ENCODE results near the gene C16orf96.

- TF ChIP-seq POLR2AphosphoS5 (IDR thresholded peaks at IDR 0.05; ENCODE audit: insufficient read depth, low read depth, low read length) (no peak), CTCF (IDR thresholded peaks at IDR 0.05; ENCODE audit: extremely low read depth in 1 of 2, insufficient read depth in 1 of 2, low read depth in 1 of 2, low read length in 2 of 2) (no peak), MYC (IDR thresholded peaks at IDR 0.05; ENCODE audit: low read depth, low read length) (no peak), GATA2 (IDR thresholded peaks at IDR 0.05; ENCODE audit: insufficient read depth, insufficient read length, low read depth, low read length) (no peak), EZH2 (IDR thresholded peaks at IDR 0.05; ENCODE audit: borderline replicate concordance, low read depth, low read length, severe bottlenecking) (no peak), POLR2A (IDR thresholded peaks at IDR 0.05; ENCODE audit: low read depth, low read length) (no peak), MAX (IDR thresholded peaks at IDR 0.05; ENCODE audit: insufficient read depth, insufficient read length) (no peak), FOS (IDR thresholded peaks at IDR 0.05; ENCODE audit: borderline replicate concordance, insufficient read depth, low read length) (no peak), JUN (IDR thresholded peaks at IDR 0.05; ENCODE audit: borderline replicate concordance, insufficient read depth, insufficient read length, low read depth) (no peak)
Observed at GRCh38 chr16:4509420-4509819, 46.7 kb upstream of the C16orf96 start.

Data from endothelial cell of umbilical vein (primary cell).